ENCODE results near the gene ZNF540.

GRCh38 chr19:37583340-37583739 lies 11.3 kb upstream of the ZNF540 start:
- TF ChIP-seq, protein P1, sequence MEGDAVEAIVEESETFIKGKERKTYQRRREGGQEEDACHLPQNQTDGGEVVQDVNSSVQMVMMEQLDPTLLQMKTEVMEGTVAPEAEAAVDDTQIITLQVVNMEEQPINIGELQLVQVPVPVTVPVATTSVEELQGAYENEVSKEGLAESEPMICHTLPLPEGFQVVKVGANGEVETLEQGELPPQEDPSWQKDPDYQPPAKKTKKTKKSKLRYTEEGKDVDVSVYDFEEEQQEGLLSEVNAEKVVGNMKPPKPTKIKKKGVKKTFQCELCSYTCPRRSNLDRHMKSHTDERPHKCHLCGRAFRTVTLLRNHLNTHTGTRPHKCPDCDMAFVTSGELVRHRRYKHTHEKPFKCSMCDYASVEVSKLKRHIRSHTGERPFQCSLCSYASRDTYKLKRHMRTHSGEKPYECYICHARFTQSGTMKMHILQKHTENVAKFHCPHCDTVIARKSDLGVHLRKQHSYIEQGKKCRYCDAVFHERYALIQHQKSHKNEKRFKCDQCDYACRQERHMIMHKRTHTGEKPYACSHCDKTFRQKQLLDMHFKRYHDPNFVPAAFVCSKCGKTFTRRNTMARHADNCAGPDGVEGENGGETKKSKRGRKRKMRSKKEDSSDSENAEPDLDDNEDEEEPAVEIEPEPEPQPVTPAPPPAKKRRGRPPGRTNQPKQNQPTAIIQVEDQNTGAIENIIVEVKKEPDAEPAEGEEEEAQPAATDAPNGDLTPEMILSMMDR (IDR thresholded peaks at IDR 0.05), result no peak
- no peak for TF ChIP-seq POLR2A (IDR thresholded peaks at IDR 0.05)

Data from thyroid gland (tissue), 4 donors.